ENCODE measurements around the gene C19orf85.

The C19orf85 gene

DNA sequence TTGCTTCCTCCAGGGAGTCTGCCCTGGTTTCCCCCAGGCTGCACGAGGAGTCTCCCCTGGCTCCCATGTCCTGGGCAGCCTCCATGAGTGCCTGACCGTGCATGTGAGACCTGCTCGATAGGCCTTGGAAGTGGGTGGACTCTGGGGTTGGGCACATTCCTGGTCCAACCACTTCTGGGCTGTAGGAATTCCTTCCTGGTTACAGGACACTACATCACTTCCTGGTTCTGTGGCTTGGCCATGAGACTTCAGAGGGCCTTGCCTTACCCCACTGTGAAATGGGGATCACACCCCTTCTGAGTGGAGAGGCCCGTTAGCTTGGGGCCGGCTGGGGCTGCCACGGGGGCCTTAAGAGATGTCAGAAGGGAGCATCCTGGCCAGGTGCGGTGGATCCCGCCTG lies 7.9 kb upstream of the C19orf85 start:
- DNase-seq (ENCODE audit: low spot score in 2 of 2) (no peak), ATAC-seq (no peak)
- no peak overlapping the region for H3K4me3 Mint-ChIP-seq

DNA sequence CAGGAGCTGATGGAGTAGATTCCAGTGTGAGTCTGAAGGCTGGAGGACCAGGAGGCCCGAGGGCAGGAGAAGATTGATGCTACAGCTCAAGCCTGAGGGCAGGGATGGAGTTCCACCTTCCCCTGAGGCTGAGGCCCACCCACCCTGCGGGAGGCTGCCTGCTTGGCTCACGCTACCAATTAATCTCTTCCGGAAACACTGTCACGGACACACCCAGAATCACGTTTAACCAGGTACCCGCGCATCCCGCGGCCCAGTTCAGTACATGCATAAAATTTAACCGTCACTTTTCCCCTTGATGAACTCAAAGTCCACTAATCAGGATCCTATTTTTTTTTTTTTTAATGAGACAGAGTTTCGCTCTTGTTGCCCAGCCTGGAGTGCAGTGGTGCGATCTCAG lies 6.7 kb upstream of the C19orf85 start:
- Mint-ChIP-seq H3K4me3 (no peak overlapping the region), H3K4me1 (no peaks in the 10 kb centered on the region), H3K27ac (no peak overlapping the region), H3K36me3 (peaks cover 5% of the 10 kb centered on the region), H3K9me3 (no peaks in the 10 kb centered on the region)
- ATAC-seq (no peak), DNase-seq (ENCODE audit: low spot score in 2 of 2) (no peak)

More for the DNA sequence above, 7.9 kb upstream of the C19orf85 start:
- Mint-ChIP-seq H3K36me3 (peaks cover 9% of the 10 kb centered on the region), H3K9me3 (no peaks in the 10 kb centered on the region), H3K4me1 (peaks cover 6% of the 10 kb centered on the region), H3K27ac (no peak overlapping the region)

- Mint-ChIP-seq H3K4me1 (peaks cover 1% of the 10 kb centered on the region), H3K36me3 (no peaks in the 10 kb centered on the region), H3K4me3 (no peak overlapping the region), H3K9me3 (no peaks in the 10 kb centered on the region), H3K27ac (no peak overlapping the region)
- peak; percentile 22 for ATAC-seq
- DNase-seq (ENCODE audit: low spot score in 2 of 2): no peak
Observed at GRCh38 chr19:55468054-55468393, 3.5 kb upstream of the C19orf85 start.

DNA sequence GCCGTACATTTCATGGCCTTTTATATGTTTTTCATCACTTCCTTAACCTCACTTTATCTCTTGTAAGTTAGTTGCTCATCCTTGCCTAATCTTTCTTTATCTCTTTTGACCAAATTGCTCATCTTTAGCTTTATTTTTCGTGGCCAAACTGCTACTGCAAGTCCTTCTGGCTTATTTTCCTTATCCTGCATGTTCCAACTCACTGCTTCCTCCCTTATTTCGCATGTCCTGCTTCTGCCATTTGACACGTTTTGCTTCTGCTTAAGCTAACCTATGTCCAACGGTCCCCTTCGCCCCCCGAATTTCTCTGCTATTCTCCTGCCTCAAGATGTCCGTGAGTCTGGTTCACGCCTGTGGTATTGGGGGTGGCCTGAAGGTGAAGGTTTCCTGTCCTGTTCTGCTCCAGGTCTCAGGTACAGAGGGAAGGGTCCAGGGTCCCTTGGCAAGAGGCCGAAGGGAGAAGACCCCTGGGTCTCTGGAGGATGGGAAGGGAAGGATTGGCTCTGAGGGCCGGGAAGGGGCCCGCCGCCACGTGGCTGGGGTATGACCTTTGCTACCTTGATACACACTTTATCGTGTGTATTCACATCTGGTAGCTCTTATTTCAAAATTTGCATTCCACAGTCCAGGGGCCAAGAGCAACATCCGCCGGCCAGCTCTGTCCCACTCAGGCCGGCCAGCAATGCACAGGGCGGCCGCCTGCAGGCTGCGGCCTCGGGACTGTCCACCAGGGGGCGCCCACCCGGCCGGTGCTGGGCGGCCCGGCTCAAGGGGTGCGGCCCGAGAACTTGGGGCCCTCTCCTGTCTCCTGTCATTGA lies 2.9 kb upstream of the C19orf85 start:
- Mint-ChIP-seq H3K27ac (no peak overlapping the region), H3K4me3 (no peak overlapping the region)
- DNase-seq (ENCODE audit: low spot score in 2 of 2): peak; percentile 84 to 87

DNA sequence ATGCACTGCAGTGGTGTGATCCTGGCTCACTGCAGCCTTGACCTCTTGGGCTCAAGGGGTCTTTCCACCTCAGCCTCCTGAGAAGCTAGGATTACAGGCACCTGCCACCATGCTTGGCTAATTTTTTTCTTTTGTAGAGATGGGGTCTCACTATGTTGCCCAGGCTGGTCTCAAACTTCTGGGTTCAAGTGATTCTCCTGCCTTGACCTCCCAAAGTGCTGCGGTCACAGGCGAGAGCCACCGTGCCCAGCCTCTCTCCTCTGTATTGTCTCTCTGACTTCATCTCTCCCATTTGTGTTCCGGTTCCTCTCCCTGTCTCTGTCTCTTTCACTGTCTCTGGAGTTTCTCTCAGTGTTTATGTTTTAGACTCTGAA lies 1.7 kb upstream of the C19orf85 start:
- no peak overlapping the region for H3K27ac Mint-ChIP-seq
- H3K9me3 Mint-ChIP-seq: no peaks in the 10 kb centered on the region
- peaks cover 8% of the 10 kb centered on the region for H3K36me3 Mint-ChIP-seq
- DNase-seq (ENCODE audit: low spot score in 2 of 2) (no peak), ATAC-seq (no peak)
- peaks cover 19% of the 10 kb centered on the region for H3K4me1 Mint-ChIP-seq
- H3K4me3 Mint-ChIP-seq: no peak overlapping the region

More for the DNA sequence above, 2.9 kb upstream of the C19orf85 start:
- Mint-ChIP-seq H3K36me3 (no peaks in the 10 kb centered on the region), H3K9me3 (no peaks in the 10 kb centered on the region), H3K4me1 (peaks cover 7% of the 10 kb centered on the region)
- peak; percentile 88 for ATAC-seq

- H3K4me1 Mint-ChIP-seq: peaks cover 24% of the 10 kb centered on the region
- H3K36me3 Mint-ChIP-seq: peaks cover 8% of the 10 kb centered on the region
- ATAC-seq: no peak
- no peak overlapping the region for H3K4me3 Mint-ChIP-seq
- H3K27ac Mint-ChIP-seq: no peak overlapping the region
- DNase-seq (ENCODE audit: low spot score in 2 of 2): no peak
- H3K9me3 Mint-ChIP-seq: no peaks in the 10 kb centered on the region
Observed at GRCh38 chr19:55465460-55466240, 1.1 kb upstream of the C19orf85 start.

GRCh38 chr19:55464039-55464661 lies 401 bp downstream of the C19orf85 start:
- Mint-ChIP-seq H3K36me3 (peaks cover 8% of the 10 kb centered on the region), H3K27ac (no peak overlapping the region), H3K4me3 (no peak overlapping the region), H3K9me3 (no peaks in the 10 kb centered on the region), H3K4me1 (peaks cover 36% of the 10 kb centered on the region)
- ATAC-seq (no peak), DNase-seq (ENCODE audit: low spot score in 2 of 2) (no peak)

DNA sequence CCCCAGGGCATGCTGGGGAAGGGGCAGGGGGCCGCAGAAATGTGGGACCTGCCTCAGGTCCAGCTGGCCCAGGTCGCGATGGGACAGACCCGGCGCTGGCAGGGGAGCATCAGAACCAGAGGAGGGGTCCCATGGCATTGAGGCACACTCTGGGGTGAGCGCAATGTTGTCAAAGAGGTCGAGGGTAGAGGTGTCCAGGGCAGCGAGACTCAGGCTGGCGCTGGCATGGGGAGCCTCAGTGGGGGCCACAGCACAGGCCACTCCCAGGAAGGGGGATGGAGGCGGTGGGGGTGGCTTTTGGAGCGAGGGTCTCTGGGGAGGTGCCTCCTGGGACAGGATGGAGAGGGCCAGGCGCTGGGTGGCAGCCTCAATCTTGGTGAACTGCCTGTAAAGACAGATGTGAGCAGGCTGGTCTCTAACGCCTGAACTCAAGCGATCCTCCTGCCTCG lies 944 bp downstream of the C19orf85 start:
- H3K4me3 Mint-ChIP-seq: no peak overlapping the region
- no peaks in the 10 kb centered on the region for H3K9me3 Mint-ChIP-seq
- H3K36me3 Mint-ChIP-seq: peaks cover 8% of the 10 kb centered on the region
- peaks cover 36% of the 10 kb centered on the region for H3K4me1 Mint-ChIP-seq
- no peak overlapping the region for H3K27ac Mint-ChIP-seq
- DNase-seq (ENCODE audit: low spot score in 2 of 2) (no peak), ATAC-seq (no peak)

- peak overlapping the region; percentile 93 for H3K27ac Mint-ChIP-seq
- peaks cover 36% of the 10 kb centered on the region for H3K4me1 Mint-ChIP-seq
- H3K36me3 Mint-ChIP-seq: peaks cover 8% of the 10 kb centered on the region
- ATAC-seq (no peak), DNase-seq (ENCODE audit: low spot score in 2 of 2) (no peak)
- peak overlapping the region; percentile 87 for H3K4me3 Mint-ChIP-seq
- no peaks in the 10 kb centered on the region for H3K9me3 Mint-ChIP-seq
Observed at GRCh38 chr19:55462722-55463121, 1.8 kb downstream of the C19orf85 start.

DNA sequence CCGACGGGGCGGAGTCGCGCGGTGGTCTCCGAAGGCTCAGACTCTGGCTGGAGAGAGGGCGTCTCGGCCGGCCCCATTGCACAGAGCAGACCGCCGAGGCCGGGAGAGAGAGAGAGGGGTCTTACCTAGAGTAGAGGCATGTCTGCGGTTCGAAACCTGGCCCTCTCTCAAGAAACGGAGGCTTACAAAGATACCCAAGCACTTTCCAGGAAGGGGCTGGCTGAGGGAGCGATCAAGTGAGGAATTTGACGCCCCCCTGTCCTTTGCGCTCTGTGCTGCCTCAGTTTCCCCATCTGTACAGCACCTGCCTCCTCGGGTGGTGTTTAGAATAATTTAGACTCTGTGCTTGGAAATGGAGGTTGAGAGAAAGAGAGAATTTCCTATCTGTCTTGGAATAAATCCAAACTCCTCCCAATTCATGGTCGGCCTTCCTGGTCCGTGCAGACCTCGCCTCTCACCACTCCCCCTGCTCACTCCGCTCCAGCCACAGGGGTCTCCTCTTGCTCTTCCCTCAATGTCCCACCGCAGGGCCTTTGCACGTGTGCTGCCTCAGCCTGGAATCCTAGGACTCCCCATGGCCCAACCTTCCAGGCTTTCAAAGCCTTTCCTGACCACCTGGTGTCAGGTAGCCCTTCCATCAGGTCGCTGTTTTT lies 2.5 kb downstream of the C19orf85 start:
- H3K4me1 Mint-ChIP-seq: peaks cover 36% of the 10 kb centered on the region

DNA sequence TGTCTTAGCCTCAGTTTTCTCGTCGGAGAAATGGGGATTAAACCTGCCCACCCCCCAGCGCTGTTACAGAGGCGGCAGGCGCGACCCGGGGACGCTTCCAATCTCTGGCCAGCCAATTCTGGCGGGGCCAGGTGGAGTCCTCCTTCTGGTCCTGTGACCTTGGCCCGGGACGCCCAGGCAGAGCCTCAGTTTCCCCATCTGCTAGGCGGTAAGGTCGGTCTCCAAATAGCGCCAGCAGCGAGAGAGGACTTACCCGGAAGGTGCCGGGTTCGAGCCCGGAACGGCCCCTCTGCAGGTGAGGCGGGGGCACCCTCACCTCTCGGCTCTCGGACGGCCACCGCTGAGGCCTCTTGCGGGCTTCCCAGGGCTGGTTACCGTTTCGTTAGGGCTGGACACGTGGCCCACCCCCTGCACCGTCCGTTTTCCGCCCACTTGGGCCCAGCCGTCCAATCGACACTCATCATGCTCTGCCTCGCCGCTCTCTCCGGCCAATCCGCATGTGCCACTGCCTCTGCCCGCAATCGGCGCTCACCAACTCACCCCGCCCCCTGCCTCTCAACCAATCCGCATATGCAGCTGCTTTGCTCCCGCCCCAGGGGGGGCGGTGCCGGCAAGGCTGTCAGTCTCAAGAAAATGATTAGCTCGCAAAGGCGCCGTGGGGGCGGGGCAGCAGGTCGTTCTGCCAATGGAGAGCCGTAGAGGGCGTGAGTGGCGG lies 3.1 kb downstream of the C19orf85 start, which contains the start of gene ISOC2:
Gene ISOC2, minus strand, starts transcription at position 384 of the 715 bp plus-strand sequence. CDS start 5,156 bp downstream, outside the sequence.
- ATAC-seq (peak; percentile 95), DNase-seq (ENCODE audit: low spot score in 2 of 2) (peak; percentile 98 to 100)
- Mint-ChIP-seq H3K36me3 (peaks cover 8% of the 10 kb centered on the region), H3K27ac (peak within 1 kb of the TSS; percentile 93), H3K4me3 (peak within 1 kb of the TSS; percentile 87), H3K4me1 (peaks cover 36% of the 10 kb centered on the region), H3K9me3 (no peaks in the 10 kb centered on the region)

More for the DNA sequence above, 2.5 kb downstream of the C19orf85 start:
- H3K27ac Mint-ChIP-seq: peak overlapping the region; percentile 93
- H3K4me3 Mint-ChIP-seq: peak overlapping the region; percentile 87
- peaks cover 8% of the 10 kb centered on the region for H3K36me3 Mint-ChIP-seq
- H3K9me3 Mint-ChIP-seq: no peaks in the 10 kb centered on the region
- DNase-seq (ENCODE audit: low spot score in 2 of 2) (no peak), ATAC-seq (no peak)

GRCh38 chr19:55460670-55461258 lies 3.8 kb downstream of the C19orf85 start:
- H3K27ac Mint-ChIP-seq: peak overlapping the region; percentile 93
- H3K9me3 Mint-ChIP-seq: no peaks in the 10 kb centered on the region
- peaks cover 36% of the 10 kb centered on the region for H3K4me1 Mint-ChIP-seq
- H3K36me3 Mint-ChIP-seq: peaks cover 8% of the 10 kb centered on the region
- peak overlapping the region; percentile 87 for H3K4me3 Mint-ChIP-seq
- no peak for ATAC-seq
- peak in 1 of 2 donors; percentile 69 for DNase-seq (ENCODE audit: low spot score in 2 of 2)

DNA sequence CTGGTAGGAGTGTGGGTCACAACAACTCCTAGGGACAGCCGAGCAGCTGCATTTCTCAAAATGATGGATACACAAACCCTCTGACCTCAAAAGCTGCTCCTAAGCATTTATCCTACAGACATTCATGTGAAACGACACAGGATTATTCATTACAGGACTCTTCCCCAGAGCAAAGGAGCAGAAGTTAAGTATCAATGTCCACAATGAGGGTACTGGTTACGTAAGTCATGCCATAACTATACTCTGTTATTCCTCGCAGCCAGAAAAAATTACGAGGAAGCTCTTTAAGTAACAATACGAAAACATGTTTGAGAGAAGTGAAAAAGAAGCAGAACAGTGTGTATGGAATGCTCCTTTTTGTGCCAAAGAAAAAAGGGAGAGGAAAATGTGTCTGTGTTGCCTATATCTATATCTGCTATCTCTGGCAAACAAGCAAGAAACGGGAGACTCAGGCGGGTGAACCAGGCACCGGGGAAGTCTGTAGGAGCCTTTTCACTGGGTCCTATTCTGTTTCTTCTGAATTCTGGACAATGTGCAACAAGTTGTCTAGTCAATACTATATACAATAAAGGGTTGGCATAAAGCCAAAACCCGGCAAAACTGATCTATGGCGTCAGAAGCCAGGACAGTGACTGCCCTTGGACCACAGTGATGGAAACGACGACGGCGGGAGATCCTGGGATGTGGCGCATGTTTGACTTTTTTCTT lies 4.4 kb downstream of the C19orf85 start:
- ATAC-seq (no peak), DNase-seq (ENCODE audit: low spot score in 2 of 2) (no peak)
- Mint-ChIP-seq H3K9me3 (no peaks in the 10 kb centered on the region), H3K4me1 (peaks cover 36% of the 10 kb centered on the region), H3K4me3 (peak overlapping the region; percentile 87), H3K27ac (peak overlapping the region; percentile 93), H3K36me3 (peaks cover 8% of the 10 kb centered on the region)

DNA sequence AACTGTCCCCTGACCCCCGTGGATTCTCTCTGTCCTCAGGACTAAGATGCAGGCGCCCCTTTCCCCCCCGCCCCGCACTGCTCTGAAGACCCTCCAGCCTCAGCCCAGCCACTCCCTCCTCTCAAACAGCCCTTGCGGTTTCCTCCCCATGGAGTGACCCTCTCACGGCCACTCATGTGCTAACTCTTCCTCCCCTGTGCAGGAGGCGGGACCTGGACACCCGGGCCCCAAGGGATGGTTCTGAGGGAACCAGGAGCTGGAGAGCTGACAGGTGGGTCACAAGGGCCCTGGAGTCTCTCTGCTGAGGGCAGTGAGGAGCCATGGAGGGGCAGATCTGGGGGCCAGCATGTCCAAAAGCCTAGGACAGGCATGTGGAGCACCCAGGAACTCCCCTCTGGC lies 5.0 kb downstream of the C19orf85 start:
- Mint-ChIP-seq H3K4me1 (peaks cover 36% of the 10 kb centered on the region), H3K36me3 (peaks cover 8% of the 10 kb centered on the region), H3K4me3 (peak overlapping the region; percentile 87), H3K27ac (no peak overlapping the region), H3K9me3 (no peaks in the 10 kb centered on the region)
- ATAC-seq (no peak), DNase-seq (ENCODE audit: low spot score in 2 of 2) (no peak)
